ENCODE results near the gene DUSP1. TPM values are rescaled to one million over a fixed set of nuclear protein-coding genes. Genes with fewer than 3 reads are reported as not detected.

The DUSP1 gene
- total RNA-seq, 1 donor from 2014 or later, result 250 TPM

- TF ChIP-seq CTCF (IDR thresholded peaks at IDR 0.05), result no peak
- Mint-ChIP-seq H3K27me3 (ENCODE audit: unreplicated experiment) (no peaks in the 10 kb centered on the region), H3K4me3 (ENCODE audit: unreplicated experiment) (no peak overlapping the region), H3K4me1 (ENCODE audit: unreplicated experiment) (peaks cover 16% of the 10 kb centered on the region), H3K36me3 (ENCODE audit: unreplicated experiment) (no peaks in the 10 kb centered on the region), H3K9me3 (ENCODE audit: unreplicated experiment) (no peaks in the 10 kb centered on the region), H3K27ac (ENCODE audit: unreplicated experiment) (no peak overlapping the region)
- no peak for DNase-seq (ENCODE audit: extremely low spot score, unreplicated experiment)
These were observed 42.3 kb downstream of the DUSP1 start for GRCh38 chr5:172728481-172729241.

GRCh38 chr5:172727551-172727950 lies 43.4 kb downstream of the DUSP1 start:
- Mint-ChIP-seq H3K4me1 (ENCODE audit: unreplicated experiment) (peaks cover 5% of the 10 kb centered on the region), H3K27me3 (ENCODE audit: unreplicated experiment) (no peaks in the 10 kb centered on the region), H3K4me3 (ENCODE audit: unreplicated experiment) (no peak overlapping the region), H3K36me3 (ENCODE audit: unreplicated experiment) (no peaks in the 10 kb centered on the region), H3K9me3 (ENCODE audit: unreplicated experiment) (no peaks in the 10 kb centered on the region), H3K27ac (ENCODE audit: unreplicated experiment) (no peak overlapping the region)
- DNase-seq (ENCODE audit: extremely low spot score, unreplicated experiment), result no peak
- no peak for TF ChIP-seq CTCF (IDR thresholded peaks at IDR 0.05)

GRCh38 chr5:172726966-172727365 lies 44.0 kb downstream of the DUSP1 start:
- H3K36me3 Mint-ChIP-seq (ENCODE audit: unreplicated experiment), result no peaks in the 10 kb centered on the region
- H3K9me3 Mint-ChIP-seq (ENCODE audit: unreplicated experiment), result no peaks in the 10 kb centered on the region
- TF ChIP-seq CTCF (IDR thresholded peaks at IDR 0.05), result no peak
- H3K27ac Mint-ChIP-seq (ENCODE audit: unreplicated experiment), result no peak overlapping the region
- no peak overlapping the region for H3K4me3 Mint-ChIP-seq (ENCODE audit: unreplicated experiment)
- H3K4me1 Mint-ChIP-seq (ENCODE audit: unreplicated experiment), result peaks cover 8% of the 10 kb centered on the region
- DNase-seq (ENCODE audit: extremely low spot score, unreplicated experiment), result no peak
- H3K27me3 Mint-ChIP-seq (ENCODE audit: unreplicated experiment), result no peaks in the 10 kb centered on the region

- no peak for TF ChIP-seq CTCF (IDR thresholded peaks at IDR 0.05)
- Mint-ChIP-seq H3K9me3 (ENCODE audit: unreplicated experiment) (no peaks in the 10 kb centered on the region), H3K36me3 (ENCODE audit: unreplicated experiment) (no peaks in the 10 kb centered on the region), H3K27ac (ENCODE audit: unreplicated experiment) (no peak overlapping the region), H3K4me3 (ENCODE audit: unreplicated experiment) (no peak overlapping the region), H3K4me1 (ENCODE audit: unreplicated experiment) (peaks cover 9% of the 10 kb centered on the region), H3K27me3 (ENCODE audit: unreplicated experiment) (no peaks in the 10 kb centered on the region)
- no peak for DNase-seq (ENCODE audit: extremely low spot score, unreplicated experiment)
These were observed 45.2 kb downstream of the DUSP1 start for GRCh38 chr5:172725785-172726184.

- H3K27me3 Mint-ChIP-seq (ENCODE audit: unreplicated experiment), result no peaks in the 10 kb centered on the region
- DNase-seq (ENCODE audit: extremely low spot score, unreplicated experiment), result no peak
- H3K27ac Mint-ChIP-seq (ENCODE audit: unreplicated experiment), result no peak overlapping the region
- peaks cover 9% of the 10 kb centered on the region for H3K4me1 Mint-ChIP-seq (ENCODE audit: unreplicated experiment)
- no peak for TF ChIP-seq CTCF (IDR thresholded peaks at IDR 0.05)
- H3K36me3 Mint-ChIP-seq (ENCODE audit: unreplicated experiment), result no peaks in the 10 kb centered on the region
- no peaks in the 10 kb centered on the region for H3K9me3 Mint-ChIP-seq (ENCODE audit: unreplicated experiment)
- no peak overlapping the region for H3K4me3 Mint-ChIP-seq (ENCODE audit: unreplicated experiment)
These were observed 45.7 kb downstream of the DUSP1 start for GRCh38 chr5:172725273-172725672.

Data from osteocyte (in vitro differentiated cells).